Caco-2 (cell line): ENCODE data around the gene SF3B5. TPM values are rescaled to one million over a fixed set of nuclear protein-coding genes. Genes with fewer than 3 reads are reported as not detected.
A peak's percentile ranks its signal among the peaks of the same experiment; 100 is the strongest.

Experiments
- BruUV-seq: library from RNA; stranded (reverse); fragments of 400-500 nt; replicated peaks from 2 replicates; lab custom pipeline; 2021; lab: Mats Ljungman, UMichigan
- CTCF ChIA-PET: fragments of 300-600 bp; sonication (Branson Sonifier 250); formaldehyde crosslinking; loops from one replicate; lab custom pipeline; 2022; ENCODE audit warnings: antibody characterized with exemption; lab: Charles Lee
- POLR2A ChIA-PET: fragments of 300-600 bp; sonication (Branson Sonifier 250); formaldehyde crosslinking; loops from one replicate; lab custom pipeline; 2022; ENCODE audit warnings: antibody characterized with exemption; lab: Charles Lee
- DNase-seq, 2 experiments: peaks; one replicate each; pipeline versions ENCODE4 v3.0.0 to v3.0.0-alpha.2; 2020 to 2022
- H3K27me3 ChIP-seq: replicated peaks from 2 replicates; pipeline ENCODE4 v1.6.0; 2011; ENCODE audit warnings: low read length; ENCODE audit not compliant: control insufficient read depth, insufficient read depth
- H3K36me3 ChIP-seq: 2 replicates; pipeline ENCODE4 v1.5.1; 2011; ENCODE audit warnings: low read length; ENCODE audit not compliant: control insufficient read depth, insufficient read depth
- H3K4me1 ChIP-seq: fragments of 250-450 bp; sonication (Bioruptor Pico); 2 replicates; pipeline ENCODE4 v1.5.1; 2020; ENCODE audit warnings: mild to moderate bottlenecking
- H3K4me3 ChIP-seq: 2 replicates; pipeline ENCODE4 v1.5.1; 2011; ENCODE audit warnings: low read depth, mild to moderate bottlenecking, control low read depth, low read length
- H3K9me3 ChIP-seq: fragments of 250-450 bp; sonication (Bioruptor Pico); 2 replicates; pipeline ENCODE4 v1.5.1; 2020; ENCODE audit warnings: mild to moderate bottlenecking, moderate library complexity
- H3K27ac Mint-ChIP-seq: one replicate; pipeline ENCODE4 v1.8.0; 2022; ENCODE audit warnings: mixed read lengths; ENCODE audit not compliant: unreplicated experiment
- H3K27me3 Mint-ChIP-seq: one replicate; pipeline ENCODE4 v1.8.0; 2022; ENCODE audit warnings: mixed read lengths; ENCODE audit not compliant: insufficient read depth, unreplicated experiment
- H3K36me3 Mint-ChIP-seq: one replicate; pipeline ENCODE4 v1.8.0; 2022; ENCODE audit warnings: mild to moderate bottlenecking, mixed read lengths; ENCODE audit not compliant: insufficient read depth, unreplicated experiment
- H3K4me1 Mint-ChIP-seq: one replicate; pipeline ENCODE4 v1.8.0; 2022; ENCODE audit warnings: low read depth, mixed read lengths; ENCODE audit not compliant: unreplicated experiment
- H3K4me3 Mint-ChIP-seq: one replicate; pipeline ENCODE4 v1.8.0; 2022; ENCODE audit warnings: mild to moderate bottlenecking, moderate library complexity, mixed read lengths; ENCODE audit not compliant: unreplicated experiment
- H3K9me3 Mint-ChIP-seq: one replicate; pipeline ENCODE4 v1.8.0; 2022; ENCODE audit warnings: mixed read lengths; ENCODE audit not compliant: unreplicated experiment
- CTCF ChIP-seq, 2 experiments: fragments of 200-600 bp in 1 of 2; IDR thresholded peaks; 1 replicate in 1 of 2; 2 replicates in 1 of 2; pipeline versions ENCODE4 v1.5.1 to v1.8.0; 2011 to 2022; ENCODE audit warnings: antibody characterized with exemption in 1 of 2, control low read depth in 1 of 2, inconsistent platforms in 1 of 2, low read depth in 1 of 2, low read length in 1 of 2, mild to moderate bottlenecking in 1 of 2, moderate library complexity in 1 of 2; ENCODE audit not compliant: insufficient read depth in 1 of 2, severe bottlenecking in 1 of 2, unreplicated experiment in 1 of 2
- intact Hi-C: fragments of 100-400 bp; cut with micrococcal nuclease; formaldehyde crosslinking; loops from one replicate; pipeline ENCODE4 v1.10.0; 2022; ENCODE audit not compliant: unreplicated experiment
- total RNA-seq: library from RNA; stranded (reverse); gene quantifications from 2 replicates; pipeline ENCODE4 v1.2.3, GENCODE V29; 2022

Gene SF3B5
- total RNA-seq, 1 experiment from 2014 or later: 84.6 TPM

- no peak for TF ChIP-seq CTCF (IDR thresholded peaks at IDR 0.05; ENCODE audit: insufficient read depth in 1 of 2, low read depth in 1 of 2, low read length in 1 of 2, severe bottlenecking in 1 of 2, unreplicated experiment in 1 of 2)
- no peaks in the 10 kb centered on the region for H3K4me1 ChIP-seq
- ChIA-PET CTCF (no interaction called here), POLR2A (interaction anchor here (0.5 kb wide), 1 partner anchor 250 kb away, joined by 5 read pairs; no protein-coding TSS in a partner anchor)
- intact Hi-C loops: no loop called here
- Mint-ChIP-seq H3K36me3 (no peaks in the 10 kb centered on the region), H3K9me3 (no peaks in the 10 kb centered on the region), H3K27ac (no peak overlapping the region), H3K4me1 (peaks cover 11% of the 10 kb centered on the region), H3K27me3 (no peaks in the 10 kb centered on the region), H3K4me3 (no peak overlapping the region)
- no peak for DNase-seq
- no peak overlapping the region for H3K4me3 ChIP-seq
- no peaks in the 10 kb centered on the region for H3K27me3 ChIP-seq
- H3K9me3 ChIP-seq: peaks cover 3% of the 10 kb centered on the region; the same call in 1 of the 2 replicates
- no TSS peak for BruUV-seq
- no peaks in the 10 kb centered on the region for H3K36me3 ChIP-seq
Observed at GRCh38 chr6:144110210-144110609, 14.8 kb upstream of the SF3B5 start.

GRCh38 chr6:144106206-144106605 lies 10.8 kb upstream of the SF3B5 start:
- CTCF ChIA-PET: no interaction called here

GRCh38 chr6:144104898-144105487 lies 9.6 kb upstream of the SF3B5 start:
- Histone ChIP-seq H3K36me3 (no peaks in the 10 kb centered on the region), H3K4me3 (no peak overlapping the region), H3K9me3 (no peaks in the 10 kb centered on the region), H3K4me1 (no peaks in the 10 kb centered on the region), H3K27me3 (no peaks in the 10 kb centered on the region)
- Mint-ChIP-seq H3K4me1 (peaks cover 16% of the 10 kb centered on the region), H3K4me3 (no peak overlapping the region), H3K27me3 (no peaks in the 10 kb centered on the region), H3K36me3 (no peaks in the 10 kb centered on the region), H3K27ac (no peak overlapping the region), H3K9me3 (no peaks in the 10 kb centered on the region)
- peak; percentile 55 to 81 for TF ChIP-seq CTCF (IDR thresholded peaks at IDR 0.05; ENCODE audit: insufficient read depth in 1 of 2, low read depth in 1 of 2, low read length in 1 of 2, severe bottlenecking in 1 of 2, unreplicated experiment in 1 of 2)
- BruUV-seq: no TSS peak
- intact Hi-C loops: loop anchor here (1.0 to 10.0 kb wide), 3 partner anchors 111 to 377 kb away; no protein-coding TSS in a partner anchor
- POLR2A ChIA-PET: interaction anchor here (0.6 kb wide), 1 partner anchor 95 kb away, joined by 4 read pairs; no protein-coding TSS in a partner anchor
- CTCF ChIA-PET: interaction anchor here (0.6 to 1.0 kb wide), 8 partner anchors 34 to 377 kb away, joined by 3 to 15 read pairs (median 4); no protein-coding TSS in a partner anchor
- DNase-seq: peak in 1 of 2 experiments; percentile 67

More at GRCh38 chr6:144106206-144106605, 10.8 kb upstream of the SF3B5 start:
- DNase-seq: no peak
- POLR2A ChIA-PET: no interaction called here
- H3K9me3 ChIP-seq: no peaks in the 10 kb centered on the region
- H3K4me1 ChIP-seq: no peaks in the 10 kb centered on the region
- H3K27me3 ChIP-seq: no peaks in the 10 kb centered on the region
- Mint-ChIP-seq H3K27ac (no peak overlapping the region), H3K9me3 (no peaks in the 10 kb centered on the region), H3K4me3 (no peak overlapping the region), H3K4me1 (peaks cover 16% of the 10 kb centered on the region), H3K36me3 (no peaks in the 10 kb centered on the region), H3K27me3 (no peaks in the 10 kb centered on the region)
- TF ChIP-seq CTCF (IDR thresholded peaks at IDR 0.05; ENCODE audit: insufficient read depth in 1 of 2, low read depth in 1 of 2, low read length in 1 of 2, severe bottlenecking in 1 of 2, unreplicated experiment in 1 of 2): no peak
- no peak overlapping the region for H3K4me3 ChIP-seq
- intact Hi-C loops: loop anchor here (10.0 kb wide), 1 partner anchor 229 kb away; no protein-coding TSS in a partner anchor
- no TSS peak for BruUV-seq
- no peaks in the 10 kb centered on the region for H3K36me3 ChIP-seq
